GM23338 (cell line): ENCODE data around the gene VSIR.

Experiments used
- CREB1 ChIP-seq: fragments of 250-450 bp; sonication (Bioruptor Pico); IDR thresholded peaks from 2 replicates; pipeline ENCODE4 v1.5.0; 2020; ENCODE audit warnings: low read depth, mild to moderate bottlenecking, moderate library complexity
- CTCF ChIP-seq, 2 experiments: fragments of 200-600 bp in 1 of 2; sonication (generic) in 1 of 2; conservative IDR thresholded peaks; 2 replicates each; pipeline versions ENCODE4 v1.5.1 to v1.6.1; 2016 to 2017; ENCODE audit warnings: antibody characterized with exemption in 2 of 2, low read depth in 2 of 2, mild to moderate bottlenecking in 2 of 2, moderate library complexity in 1 of 2
- EZH2 ChIP-seq: fragments of 200-600 bp; sonication (generic); IDR thresholded peaks from one replicate; pipeline ENCODE4 v1.8.0; 2017; ENCODE audit warnings: antibody characterized with exemption, mild to moderate bottlenecking, low read depth; ENCODE audit not compliant: unreplicated experiment
- EZH2phosphoT487 ChIP-seq: fragments of 200-600 bp; sonication (generic); IDR thresholded peaks from one replicate; pipeline ENCODE4 v1.8.1; 2018; ENCODE audit warnings: antibody characterized with exemption; ENCODE audit not compliant: unreplicated experiment
- JUNB ChIP-seq: IDR thresholded peaks from one replicate; pipeline ENCODE4 v1.6.1; 2016; ENCODE audit warnings: antibody characterized with exemption; ENCODE audit not compliant: unreplicated experiment
- POLR2AphosphoS5 ChIP-seq: IDR thresholded peaks from 2 replicates; pipeline ENCODE4 v1.6.1; 2016; ENCODE audit warnings: antibody characterized with exemption, low read depth
- REST ChIP-seq: IDR thresholded peaks from one replicate; pipeline ENCODE4 v1.6.1; 2018; ENCODE audit warnings: antibody characterized with exemption; ENCODE audit not compliant: unreplicated experiment

GRCh38 chr10:71736570-71736952 is 36.8 kb downstream of the VSIR start:
- TF ChIP-seq EZH2phosphoT487 (no peak), CTCF (conservative IDR thresholded peaks at IDR 0.05; ENCODE audit: low read depth in 2 of 2) (no peak), JUNB (no peak), CREB1 (CRISPR knock-in tag) (no peak), POLR2AphosphoS5 (no peak), REST (no peak), EZH2 (no peak)
